Kidney epithelial cell (primary cell): Measurements from ENCODE around the gene C1QA. TPM values are rescaled to one million over a fixed set of nuclear protein-coding genes. Genes with fewer than 3 reads are reported as not detected.

Experiments used
- DNase-seq: peaks from one replicate; pipeline ENCODE4 v3.0.0-alpha.2; 2010; ENCODE audit warnings: low read depth
- H3K27me3 ChIP-seq: 2 replicates; pipeline ENCODE4 v1.6.0; 2011; ENCODE audit warnings: low read length; ENCODE audit not compliant: control insufficient read depth, insufficient read depth
- H3K36me3 ChIP-seq: 2 replicates; pipeline ENCODE4 v1.5.1; 2011; ENCODE audit warnings: low read length; ENCODE audit not compliant: control insufficient read depth, insufficient read depth
- H3K4me3 ChIP-seq: 2 replicates; pipeline ENCODE4 v1.5.1; 2011; ENCODE audit warnings: low read depth, mild to moderate bottlenecking, control low read depth, low read length
- CTCF ChIP-seq: IDR thresholded peaks from 2 replicates; pipeline ENCODE4 v1.5.1; 2011; ENCODE audit warnings: mild to moderate bottlenecking, moderate library complexity, low read length, control low read depth, inconsistent platforms; ENCODE audit not compliant: insufficient read depth, poor library complexity, severe bottlenecking
- total RNA-seq: library from RNA; depleted of rRNA; stranded (reverse); fragments of >200 nt; gene quantifications from 2 replicates; pipeline ENCODE4 v1.2.3, GENCODE V29; 2015

Gene C1QA
- total RNA-seq, 1 donor from 2014 or later: 2.2 TPM

- Histone ChIP-seq H3K4me3 (no peak overlapping the region), H3K27me3 (peaks cover 61% of the 10 kb centered on the region), H3K36me3 (no peaks in the 10 kb centered on the region)
- no peak for TF ChIP-seq CTCF
- no peak for DNase-seq
Measured at GRCh38 chr1:22613951-22614350, 22.5 kb upstream of the C1QA start.

GRCh38 chr1:22615886-22616285 lies 20.5 kb upstream of the C1QA start:
- no peak for TF ChIP-seq CTCF
- Histone ChIP-seq H3K36me3 (no peaks in the 10 kb centered on the region), H3K27me3 (peaks cover 68% of the 10 kb centered on the region), H3K4me3 (no peak overlapping the region)
- DNase-seq: no peak

- TF ChIP-seq CTCF: no peak
- no peak overlapping the region for H3K4me3 ChIP-seq
- no peak for DNase-seq
- H3K27me3 ChIP-seq: peaks cover 68% of the 10 kb centered on the region
- H3K36me3 ChIP-seq: no peaks in the 10 kb centered on the region
Measured at GRCh38 chr1:22616571-22616970, 19.9 kb upstream of the C1QA start.

GRCh38 chr1:22618056-22618455 lies 18.4 kb upstream of the C1QA start:
- H3K4me3 ChIP-seq: no peak overlapping the region
- no peak for TF ChIP-seq CTCF
- no peaks in the 10 kb centered on the region for H3K36me3 ChIP-seq
- H3K27me3 ChIP-seq: peaks cover 64% of the 10 kb centered on the region
- DNase-seq: no peak

- Histone ChIP-seq H3K36me3 (no peaks in the 10 kb centered on the region), H3K27me3 (peaks cover 53% of the 10 kb centered on the region), H3K4me3 (no peak overlapping the region)
- no peak for TF ChIP-seq CTCF
- DNase-seq: no peak
Measured at GRCh38 chr1:22619252-22619651, 17.2 kb upstream of the C1QA start.

- no peaks in the 10 kb centered on the region for H3K36me3 ChIP-seq
- H3K27me3 ChIP-seq: peaks cover 50% of the 10 kb centered on the region
- no peak for DNase-seq
- no peak overlapping the region for H3K4me3 ChIP-seq
- TF ChIP-seq CTCF: no peak
Measured at GRCh38 chr1:22619798-22620197, 16.6 kb upstream of the C1QA start.
